Aortic smooth muscle cell (primary cell): Measurements from ENCODE around the gene PNMA1. TPM values are rescaled to one million over a fixed set of nuclear protein-coding genes. Genes with fewer than 3 reads are reported as not detected.

Experiments used
- total RNA-seq: library from RNA; depleted of rRNA; stranded (reverse); fragments of >200 nt; gene quantifications from 2 replicates; pipeline ENCODE4 v1.2.3, GENCODE V29; 2014

PNMA1 gene
- 14.9 and 20.1 TPM in 2 replicates for total RNA-seq

GRCh38 chr14:73713803-73714655, at the start of gene PNMA1:
TSS of gene PNMA1 (minus strand) at chr14:73714384. CDS start at chr14:73713639, 745 bp downstream.

Other genes with a start within 250 kb of the PNMA1 start
- 11.5 and 16.9 TPM in 2 replicates for gene RIOX1, start 223.5 kb downstream of the PNMA1 start, total RNA-seq
- gene ACOT1, start 177.2 kb downstream of the PNMA1 start, total RNA-seq = 4.8 and 7.3 TPM in 2 replicates
- under 0.01 TPM in 1 of 2 replicates, not detected in the other for gene HEATR4, start 155.4 kb downstream of the PNMA1 start, total RNA-seq
- 25.9 and 29.3 TPM in 2 replicates for gene ACOT2, start 145.2 kb downstream of the PNMA1 start, total RNA-seq
- gene ACOT4, start 122.5 kb downstream of the PNMA1 start, total RNA-seq = 0.53 and 0.62 TPM in 2 replicates
- gene ACOT6, start 101.9 kb downstream of the PNMA1 start, total RNA-seq = not detected in 2 replicates
- 8.1 and 10.3 TPM in 2 replicates for gene DNAL1, start 69.4 kb downstream of the PNMA1 start, total RNA-seq
- gene PTGR2, start 137.4 kb upstream of the PNMA1 start, total RNA-seq = 5.8 and 6.6 TPM in 2 replicates
- gene ZNF410, start 172.5 kb upstream of the PNMA1 start, total RNA-seq = 71.4 and 71.6 TPM in 2 replicates
- gene FAM161B, start 235.7 kb upstream of the PNMA1 start, total RNA-seq = 4.2 TPM in 2 replicates
- 16.6 and 21.0 TPM in 2 replicates for gene COQ6, start 235.9 kb upstream of the PNMA1 start, total RNA-seq